ENCODE data around the gene WIPF3. TPM values are rescaled to one million over a fixed set of nuclear protein-coding genes. Genes with fewer than 3 reads are reported as not detected.

WIPF3 gene
- total RNA-seq, 1 donor, result under 0.01 TPM

- TF ChIP-seq CTCF (IDR thresholded peaks at IDR 0.05; ENCODE audit: insufficient read depth, low read depth, low read length), result no peak
- H3K4me3 ChIP-seq (ENCODE audit: low read depth, low read length), result no peak overlapping the region
- DNase-seq (ENCODE audit: low read depth), result no peak
Observed at GRCh38 chr7:29914180-29914579, 107.9 kb downstream of the WIPF3 start.

GRCh38 chr7:29915481-29916215 is 109.3 kb downstream of the WIPF3 start:
- H3K4me3 ChIP-seq (ENCODE audit: low read depth, low read length), result no peak overlapping the region
- DNase-seq (ENCODE audit: low read depth), result peak; percentile 30
- no peak for TF ChIP-seq CTCF (IDR thresholded peaks at IDR 0.05; ENCODE audit: insufficient read depth, low read depth, low read length)

GRCh38 chr7:29917641-29918040 is 111.3 kb downstream of the WIPF3 start:
- no peak for TF ChIP-seq CTCF (IDR thresholded peaks at IDR 0.05; ENCODE audit: insufficient read depth, low read depth, low read length)
- no peak for DNase-seq (ENCODE audit: low read depth)
- H3K4me3 ChIP-seq (ENCODE audit: low read depth, low read length), result no peak overlapping the region

GRCh38 chr7:29918850-29919249 is 112.5 kb downstream of the WIPF3 start:
- no peak overlapping the region for H3K4me3 ChIP-seq (ENCODE audit: low read depth, low read length)
- no peak for TF ChIP-seq CTCF (IDR thresholded peaks at IDR 0.05; ENCODE audit: insufficient read depth, low read depth, low read length)
- no peak for DNase-seq (ENCODE audit: low read depth)

- no peak for DNase-seq (ENCODE audit: low read depth)
- TF ChIP-seq CTCF (IDR thresholded peaks at IDR 0.05; ENCODE audit: insufficient read depth, low read depth, low read length), result no peak
Observed at GRCh38 chr7:29919790-29920189, 113.5 kb downstream of the WIPF3 start.

GRCh38 chr7:29920491-29920890 is 114.2 kb downstream of the WIPF3 start:
- TF ChIP-seq CTCF (IDR thresholded peaks at IDR 0.05; ENCODE audit: insufficient read depth, low read depth, low read length), result no peak
- H3K4me3 ChIP-seq (ENCODE audit: low read depth, low read length), result no peak overlapping the region
- no peak for DNase-seq (ENCODE audit: low read depth)

More at GRCh38 chr7:29919790-29920189, 113.5 kb downstream of the WIPF3 start:
- H3K4me3 ChIP-seq (ENCODE audit: low read depth, low read length), result no peak overlapping the region
